ENCODE results near the gene CTIF.

GRCh38 chr18:48819276-48819675 lies 280.4 kb downstream of the CTIF start:
- TF ChIP-seq, protein P1, sequence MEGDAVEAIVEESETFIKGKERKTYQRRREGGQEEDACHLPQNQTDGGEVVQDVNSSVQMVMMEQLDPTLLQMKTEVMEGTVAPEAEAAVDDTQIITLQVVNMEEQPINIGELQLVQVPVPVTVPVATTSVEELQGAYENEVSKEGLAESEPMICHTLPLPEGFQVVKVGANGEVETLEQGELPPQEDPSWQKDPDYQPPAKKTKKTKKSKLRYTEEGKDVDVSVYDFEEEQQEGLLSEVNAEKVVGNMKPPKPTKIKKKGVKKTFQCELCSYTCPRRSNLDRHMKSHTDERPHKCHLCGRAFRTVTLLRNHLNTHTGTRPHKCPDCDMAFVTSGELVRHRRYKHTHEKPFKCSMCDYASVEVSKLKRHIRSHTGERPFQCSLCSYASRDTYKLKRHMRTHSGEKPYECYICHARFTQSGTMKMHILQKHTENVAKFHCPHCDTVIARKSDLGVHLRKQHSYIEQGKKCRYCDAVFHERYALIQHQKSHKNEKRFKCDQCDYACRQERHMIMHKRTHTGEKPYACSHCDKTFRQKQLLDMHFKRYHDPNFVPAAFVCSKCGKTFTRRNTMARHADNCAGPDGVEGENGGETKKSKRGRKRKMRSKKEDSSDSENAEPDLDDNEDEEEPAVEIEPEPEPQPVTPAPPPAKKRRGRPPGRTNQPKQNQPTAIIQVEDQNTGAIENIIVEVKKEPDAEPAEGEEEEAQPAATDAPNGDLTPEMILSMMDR (conservative IDR thresholded peaks at IDR 0.05; ENCODE audit: low read depth in 2 of 2): no peak
- no peak for TF ChIP-seq EZH2 (IDR thresholded peaks at IDR 0.05; ENCODE audit: low read depth, unreplicated experiment)
- no peak for TF ChIP-seq ZNF114 (CRISPR knock-in tag; IDR thresholded peaks at IDR 0.05)
- TF ChIP-seq EZH2phosphoT487 (IDR thresholded peaks at IDR 0.05; ENCODE audit: unreplicated experiment): no peak
- TF ChIP-seq POLR2AphosphoS5 (IDR thresholded peaks at IDR 0.05; ENCODE audit: low read depth): no peak
- TF ChIP-seq, protein P2, sequence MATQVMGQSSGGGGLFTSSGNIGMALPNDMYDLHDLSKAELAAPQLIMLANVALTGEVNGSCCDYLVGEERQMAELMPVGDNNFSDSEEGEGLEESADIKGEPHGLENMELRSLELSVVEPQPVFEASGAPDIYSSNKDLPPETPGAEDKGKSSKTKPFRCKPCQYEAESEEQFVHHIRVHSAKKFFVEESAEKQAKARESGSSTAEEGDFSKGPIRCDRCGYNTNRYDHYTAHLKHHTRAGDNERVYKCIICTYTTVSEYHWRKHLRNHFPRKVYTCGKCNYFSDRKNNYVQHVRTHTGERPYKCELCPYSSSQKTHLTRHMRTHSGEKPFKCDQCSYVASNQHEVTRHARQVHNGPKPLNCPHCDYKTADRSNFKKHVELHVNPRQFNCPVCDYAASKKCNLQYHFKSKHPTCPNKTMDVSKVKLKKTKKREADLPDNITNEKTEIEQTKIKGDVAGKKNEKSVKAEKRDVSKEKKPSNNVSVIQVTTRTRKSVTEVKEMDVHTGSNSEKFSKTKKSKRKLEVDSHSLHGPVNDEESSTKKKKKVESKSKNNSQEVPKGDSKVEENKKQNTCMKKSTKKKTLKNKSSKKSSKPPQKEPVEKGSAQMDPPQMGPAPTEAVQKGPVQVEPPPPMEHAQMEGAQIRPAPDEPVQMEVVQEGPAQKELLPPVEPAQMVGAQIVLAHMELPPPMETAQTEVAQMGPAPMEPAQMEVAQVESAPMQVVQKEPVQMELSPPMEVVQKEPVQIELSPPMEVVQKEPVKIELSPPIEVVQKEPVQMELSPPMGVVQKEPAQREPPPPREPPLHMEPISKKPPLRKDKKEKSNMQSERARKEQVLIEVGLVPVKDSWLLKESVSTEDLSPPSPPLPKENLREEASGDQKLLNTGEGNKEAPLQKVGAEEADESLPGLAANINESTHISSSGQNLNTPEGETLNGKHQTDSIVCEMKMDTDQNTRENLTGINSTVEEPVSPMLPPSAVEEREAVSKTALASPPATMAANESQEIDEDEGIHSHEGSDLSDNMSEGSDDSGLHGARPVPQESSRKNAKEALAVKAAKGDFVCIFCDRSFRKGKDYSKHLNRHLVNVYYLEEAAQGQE (IDR thresholded peaks at IDR 0.05; ENCODE audit: unreplicated experiment): no peak
- TF ChIP-seq CREB1 (CRISPR knock-in tag; IDR thresholded peaks at IDR 0.05; ENCODE audit: low read depth): no peak
- TF ChIP-seq, protein P3, sequence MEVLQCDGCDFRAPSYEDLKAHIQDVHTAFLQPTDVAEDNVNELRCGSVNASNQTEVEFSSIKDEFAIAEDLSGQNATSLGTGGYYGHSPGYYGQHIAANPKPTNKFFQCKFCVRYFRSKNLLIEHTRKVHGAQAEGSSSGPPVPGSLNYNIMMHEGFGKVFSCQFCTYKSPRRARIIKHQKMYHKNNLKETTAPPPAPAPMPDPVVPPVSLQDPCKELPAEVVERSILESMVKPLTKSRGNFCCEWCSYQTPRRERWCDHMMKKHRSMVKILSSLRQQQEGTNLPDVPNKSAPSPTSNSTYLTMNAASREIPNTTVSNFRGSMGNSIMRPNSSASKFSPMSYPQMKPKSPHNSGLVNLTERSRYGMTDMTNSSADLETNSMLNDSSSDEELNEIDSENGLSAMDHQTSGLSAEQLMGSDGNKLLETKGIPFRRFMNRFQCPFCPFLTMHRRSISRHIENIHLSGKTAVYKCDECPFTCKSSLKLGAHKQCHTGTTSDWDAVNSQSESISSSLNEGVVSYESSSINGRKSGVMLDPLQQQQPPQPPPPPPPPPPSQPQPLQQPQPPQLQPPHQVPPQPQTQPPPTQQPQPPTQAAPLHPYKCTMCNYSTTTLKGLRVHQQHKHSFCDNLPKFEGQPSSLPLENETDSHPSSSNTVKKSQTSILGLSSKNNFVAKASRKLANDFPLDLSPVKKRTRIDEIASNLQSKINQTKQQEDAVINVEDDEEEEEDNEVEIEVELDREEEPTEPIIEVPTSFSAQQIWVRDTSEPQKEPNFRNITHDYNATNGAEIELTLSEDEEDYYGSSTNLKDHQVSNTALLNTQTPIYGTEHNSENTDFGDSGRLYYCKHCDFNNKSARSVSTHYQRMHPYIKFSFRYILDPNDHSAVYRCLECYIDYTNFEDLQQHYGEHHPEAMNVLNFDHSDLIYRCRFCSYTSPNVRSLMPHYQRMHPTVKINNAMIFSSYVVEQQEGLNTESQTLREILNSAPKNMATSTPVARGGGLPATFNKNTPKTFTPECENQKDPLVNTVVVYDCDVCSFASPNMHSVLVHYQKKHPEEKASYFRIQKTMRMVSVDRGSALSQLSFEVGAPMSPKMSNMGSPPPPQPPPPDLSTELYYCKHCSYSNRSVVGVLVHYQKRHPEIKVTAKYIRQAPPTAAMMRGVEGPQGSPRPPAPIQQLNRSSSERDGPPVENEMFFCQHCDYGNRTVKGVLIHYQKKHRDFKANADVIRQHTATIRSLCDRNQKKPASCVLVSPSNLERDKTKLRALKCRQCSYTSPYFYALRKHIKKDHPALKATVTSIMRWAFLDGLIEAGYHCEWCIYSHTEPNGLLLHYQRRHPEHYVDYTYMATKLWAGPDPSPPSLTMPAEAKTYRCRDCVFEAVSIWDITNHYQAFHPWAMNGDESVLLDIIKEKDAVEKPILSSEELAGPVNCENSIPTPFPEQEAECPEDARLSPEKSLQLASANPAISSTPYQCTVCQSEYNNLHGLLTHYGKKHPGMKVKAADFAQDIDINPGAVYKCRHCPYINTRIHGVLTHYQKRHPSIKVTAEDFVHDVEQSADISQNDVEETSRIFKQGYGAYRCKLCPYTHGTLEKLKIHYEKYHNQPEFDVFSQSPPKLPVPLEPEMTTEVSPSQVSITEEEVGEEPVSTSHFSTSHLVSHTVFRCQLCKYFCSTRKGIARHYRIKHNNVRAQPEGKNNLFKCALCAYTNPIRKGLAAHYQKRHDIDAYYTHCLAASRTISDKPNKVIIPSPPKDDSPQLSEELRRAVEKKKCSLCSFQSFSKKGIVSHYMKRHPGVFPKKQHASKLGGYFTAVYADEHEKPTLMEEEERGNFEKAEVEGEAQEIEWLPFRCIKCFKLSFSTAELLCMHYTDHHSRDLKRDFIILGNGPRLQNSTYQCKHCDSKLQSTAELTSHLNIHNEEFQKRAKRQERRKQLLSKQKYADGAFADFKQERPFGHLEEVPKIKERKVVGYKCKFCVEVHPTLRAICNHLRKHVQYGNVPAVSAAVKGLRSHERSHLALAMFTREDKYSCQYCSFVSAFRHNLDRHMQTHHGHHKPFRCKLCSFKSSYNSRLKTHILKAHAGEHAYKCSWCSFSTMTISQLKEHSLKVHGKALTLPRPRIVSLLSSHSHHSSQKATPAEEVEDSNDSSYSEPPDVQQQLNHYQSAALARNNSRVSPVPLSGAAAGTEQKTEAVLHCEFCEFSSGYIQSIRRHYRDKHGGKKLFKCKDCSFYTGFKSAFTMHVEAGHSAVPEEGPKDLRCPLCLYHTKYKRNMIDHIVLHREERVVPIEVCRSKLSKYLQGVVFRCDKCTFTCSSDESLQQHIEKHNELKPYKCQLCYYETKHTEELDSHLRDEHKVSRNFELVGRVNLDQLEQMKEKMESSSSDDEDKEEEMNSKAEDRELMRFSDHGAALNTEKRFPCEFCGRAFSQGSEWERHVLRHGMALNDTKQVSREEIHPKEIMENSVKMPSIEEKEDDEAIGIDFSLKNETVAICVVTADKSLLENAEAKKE (CRISPR knock-in tag; IDR thresholded peaks at IDR 0.05): no peak
- TF ChIP-seq, protein P4, sequence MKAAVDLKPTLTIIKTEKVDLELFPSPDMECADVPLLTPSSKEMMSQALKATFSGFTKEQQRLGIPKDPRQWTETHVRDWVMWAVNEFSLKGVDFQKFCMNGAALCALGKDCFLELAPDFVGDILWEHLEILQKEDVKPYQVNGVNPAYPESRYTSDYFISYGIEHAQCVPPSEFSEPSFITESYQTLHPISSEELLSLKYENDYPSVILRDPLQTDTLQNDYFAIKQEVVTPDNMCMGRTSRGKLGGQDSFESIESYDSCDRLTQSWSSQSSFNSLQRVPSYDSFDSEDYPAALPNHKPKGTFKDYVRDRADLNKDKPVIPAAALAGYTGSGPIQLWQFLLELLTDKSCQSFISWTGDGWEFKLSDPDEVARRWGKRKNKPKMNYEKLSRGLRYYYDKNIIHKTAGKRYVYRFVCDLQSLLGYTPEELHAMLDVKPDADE (IDR thresholded peaks at IDR 0.05): no peak
- TF ChIP-seq ZNF331 (CRISPR knock-in tag; IDR thresholded peaks at IDR 0.05; ENCODE audit: low read depth): no peak
